NB4 (cell line): ENCODE results near the gene GMDS.

ENCODE experiments used
- DNase-seq: peaks from one replicate; pipeline ENCODE4 v3.0.0; 2010; ENCODE audit warnings: low read depth
- H3K4me3 ChIP-seq: one replicate; pipeline ENCODE4 v1.5.1; 2011; ENCODE audit warnings: mild to moderate bottlenecking, low read depth, low read length, moderate library complexity
- MAX ChIP-seq: IDR thresholded peaks from 2 replicates; pipeline ENCODE4 v1.6.1; 2011; ENCODE audit warnings: low read depth, low read length
- MYC ChIP-seq: IDR thresholded peaks from 2 replicates; pipeline ENCODE4 v1.6.1; 2011; ENCODE audit warnings: low read depth, low read length
- POLR2A ChIP-seq: IDR thresholded peaks from 2 replicates; pipeline ENCODE4 v1.6.1; 2011; ENCODE audit warnings: mild to moderate bottlenecking; ENCODE audit not compliant: insufficient read length; ENCODE audit errors: extremely low read depth
- TF ChIP-seq, protein P1 (sequence below): IDR thresholded peaks from one replicate; pipeline ENCODE4 v1.5.1; 2012; ENCODE audit warnings: low read depth, low read length

Gene GMDS

GRCh38 chr6:2054516-2055067 lies 190.8 kb downstream of the GMDS start:
- no peak for DNase-seq
- no peak overlapping the region for H3K4me3 ChIP-seq
- TF ChIP-seq MYC (no peak), MAX (no peak), POLR2A (no peak)
- TF ChIP-seq, protein P1, sequence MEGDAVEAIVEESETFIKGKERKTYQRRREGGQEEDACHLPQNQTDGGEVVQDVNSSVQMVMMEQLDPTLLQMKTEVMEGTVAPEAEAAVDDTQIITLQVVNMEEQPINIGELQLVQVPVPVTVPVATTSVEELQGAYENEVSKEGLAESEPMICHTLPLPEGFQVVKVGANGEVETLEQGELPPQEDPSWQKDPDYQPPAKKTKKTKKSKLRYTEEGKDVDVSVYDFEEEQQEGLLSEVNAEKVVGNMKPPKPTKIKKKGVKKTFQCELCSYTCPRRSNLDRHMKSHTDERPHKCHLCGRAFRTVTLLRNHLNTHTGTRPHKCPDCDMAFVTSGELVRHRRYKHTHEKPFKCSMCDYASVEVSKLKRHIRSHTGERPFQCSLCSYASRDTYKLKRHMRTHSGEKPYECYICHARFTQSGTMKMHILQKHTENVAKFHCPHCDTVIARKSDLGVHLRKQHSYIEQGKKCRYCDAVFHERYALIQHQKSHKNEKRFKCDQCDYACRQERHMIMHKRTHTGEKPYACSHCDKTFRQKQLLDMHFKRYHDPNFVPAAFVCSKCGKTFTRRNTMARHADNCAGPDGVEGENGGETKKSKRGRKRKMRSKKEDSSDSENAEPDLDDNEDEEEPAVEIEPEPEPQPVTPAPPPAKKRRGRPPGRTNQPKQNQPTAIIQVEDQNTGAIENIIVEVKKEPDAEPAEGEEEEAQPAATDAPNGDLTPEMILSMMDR, result no peak

GRCh38 chr6:2053691-2054090 lies 191.7 kb downstream of the GMDS start:
- no peak for DNase-seq
- TF ChIP-seq MYC (no peak), POLR2A (no peak), MAX (no peak)
- TF ChIP-seq, protein P1, result no peak
- no peak overlapping the region for H3K4me3 ChIP-seq

DNA sequence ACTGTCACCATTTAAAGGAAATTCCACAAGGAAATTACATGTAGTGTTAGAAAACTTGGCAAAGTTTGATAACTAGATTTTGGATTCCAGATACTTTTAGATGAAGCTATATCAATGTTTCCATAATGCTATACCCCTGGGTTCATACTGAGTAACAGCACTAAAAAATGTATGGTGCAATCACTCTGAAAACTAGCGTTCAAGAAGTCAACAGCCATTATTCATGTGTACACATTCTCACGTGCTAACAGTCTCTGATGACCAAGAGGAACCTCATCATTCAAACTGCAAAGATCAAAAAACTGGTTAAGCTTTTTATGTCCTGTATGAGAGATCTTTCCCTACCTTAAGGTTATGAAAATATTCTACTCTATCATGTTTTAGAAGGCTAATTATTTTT lies 197.6 kb downstream of the GMDS start:
- no peak for DNase-seq
- no peak overlapping the region for H3K4me3 ChIP-seq
- TF ChIP-seq MAX, result no peak
- TF ChIP-seq, protein P1, result no peak
- TF ChIP-seq POLR2A, result no peak
- TF ChIP-seq MYC, result no peak

DNA sequence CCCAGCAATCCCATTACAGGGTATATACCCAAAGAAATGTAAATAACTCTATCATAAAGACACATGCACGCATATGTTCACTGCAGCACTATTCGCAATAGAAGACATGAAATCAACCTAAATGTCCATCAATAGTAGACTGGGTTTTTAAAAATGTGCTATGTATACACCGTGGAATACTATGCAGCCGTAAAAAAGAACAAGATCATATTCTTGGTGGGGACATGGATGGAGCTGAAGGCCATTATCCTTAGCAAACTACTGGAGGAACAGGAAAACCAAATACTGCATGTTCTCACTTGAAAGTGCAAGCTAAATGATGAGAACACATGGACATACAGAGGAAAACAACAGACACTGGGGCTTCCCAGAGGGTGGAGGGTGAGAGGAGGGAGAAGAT lies 201.2 kb downstream of the GMDS start:
- TF ChIP-seq MYC, result no peak
- TF ChIP-seq, protein P1, result no peak
- TF ChIP-seq POLR2A, result no peak
- TF ChIP-seq MAX, result no peak
- no peak overlapping the region for H3K4me3 ChIP-seq
- no peak for DNase-seq

DNA sequence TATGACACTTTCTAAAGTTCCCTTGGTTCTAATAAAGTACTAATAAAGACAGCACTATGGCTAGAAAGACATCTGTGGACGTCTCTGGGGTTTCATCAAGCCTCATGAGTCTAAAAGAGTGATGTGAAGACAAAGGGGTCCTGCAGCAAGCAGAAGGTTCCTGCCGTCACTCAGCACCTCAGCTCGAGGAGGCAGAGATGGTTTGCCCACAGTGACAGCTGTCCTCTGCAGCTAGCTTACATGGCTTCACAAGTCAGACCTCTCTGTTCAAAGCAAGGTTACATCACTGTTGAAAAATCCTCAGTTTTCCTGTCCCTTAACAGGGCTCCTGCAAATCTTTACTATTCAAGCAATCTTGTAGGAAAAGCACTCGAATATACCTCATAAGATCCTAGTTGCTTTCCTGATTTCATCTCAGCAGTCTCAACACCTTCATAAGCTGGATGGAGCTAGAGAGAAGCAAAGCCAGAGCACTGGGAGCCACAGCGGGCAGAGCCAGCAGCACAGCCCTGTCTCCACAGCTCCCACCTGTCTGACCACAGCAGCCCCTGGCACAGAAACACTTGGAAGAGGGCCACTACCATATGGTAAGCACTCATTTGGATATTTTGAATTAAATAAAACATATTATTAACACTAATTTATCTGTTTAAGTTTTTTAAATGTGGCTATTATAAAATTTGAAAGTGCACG lies 202.3 kb downstream of the GMDS start:
- H3K4me3 ChIP-seq, result no peak overlapping the region
- DNase-seq, result no peak
- TF ChIP-seq MAX (no peak), MYC (no peak), POLR2A (no peak)
- TF ChIP-seq, protein P1, result no peak
